Lung (tissue), 12 donors: ENCODE results near the gene GIPC2. TPM values are rescaled to one million over a fixed set of nuclear protein-coding genes. Genes with fewer than 3 reads are reported as not detected.
"Not testable (repeated sequence)": the region's sequence is repeated elsewhere in the genome, so short reads cannot be mapped to it uniquely, and the experiment has no call there.

ENCODE experiments used
- ATAC-seq: fragments of 200-7000 bp; cut with Tn5 transposase; one replicate; pipeline ENCODE4 v1.9.1; 2020; ENCODE audit warnings: moderate number of reproducible peaks; ENCODE audit not compliant: insufficient read depth, low FRiP score
- DNase-seq, 3 donors: peaks; one replicate each; pipeline ENCODE4 v3.0.0-alpha.2; 2013 to 2017
- H3K27ac ChIP-seq, 2 donors: one replicate each; pipeline ENCODE4 v1.5.1; 2013; ENCODE audit warnings: mild to moderate bottlenecking in 2 of 2, moderate library complexity in 2 of 2, control low read depth in 1 of 2, inconsistent platforms in 1 of 2, low read depth in 1 of 2, low read length in 1 of 2
- H3K27me3 ChIP-seq, 3 donors: one replicate each; pipeline ENCODE4 v1.5.1; 2013; ENCODE audit warnings: low read length in 2 of 3; ENCODE audit not compliant: control insufficient read depth in 3 of 3, insufficient read depth in 3 of 3
- H3K36me3 ChIP-seq, 4 donors: one replicate each; pipeline ENCODE4 v1.5.1; 2013; ENCODE audit warnings: low read length in 4 of 4, mild to moderate bottlenecking in 1 of 4, moderate library complexity in 1 of 4; ENCODE audit not compliant: control insufficient read depth in 4 of 4, insufficient read depth in 4 of 4
- H3K4me1 ChIP-seq, 5 donors: one replicate each; pipeline ENCODE4 v1.5.1; 2013; ENCODE audit warnings: low read length in 5 of 5, mild to moderate bottlenecking in 2 of 5, moderate library complexity in 1 of 5; ENCODE audit not compliant: control insufficient read depth in 5 of 5, insufficient read depth in 5 of 5
- H3K4me3 ChIP-seq: one replicate; pipeline ENCODE4 v1.5.1; 2013; ENCODE audit warnings: mild to moderate bottlenecking, control low read depth, moderate library complexity
- H3K9ac ChIP-seq, 2 donors: one replicate each; pipeline ENCODE4 v1.5.1; 2013; ENCODE audit warnings: low read length in 2 of 2, control low read depth in 1 of 2; ENCODE audit not compliant: insufficient read depth in 1 of 2
- H3K9me3 ChIP-seq, 4 donors: one replicate each; pipeline ENCODE4 v1.5.1; 2013; ENCODE audit warnings: low read length in 3 of 4, mild to moderate bottlenecking in 1 of 4, moderate library complexity in 1 of 4; ENCODE audit not compliant: control insufficient read depth in 4 of 4, insufficient read depth in 3 of 4
- CTCF ChIP-seq: IDR thresholded peaks from 2 replicates; pipeline ENCODE4 v1.5.1; 2012; ENCODE audit warnings: mild to moderate bottlenecking; ENCODE audit errors: control extremely low read depth, extremely low read depth
- WGBS, 2 donors: extraction: QIAGEN DNeasy Blood & Tissue Kit; methylation state at CpG; one replicate each; pipeline ENCODE4 v1.1.7; 2013; 5-methylcytosine and 5-hydroxymethylcytosine counted together
- polyA plus RNA-seq, 2 donors: library from polyadenylated mRNA; stranded (reverse); fragments of 200-250 nt; gene quantifications; one replicate each; pipeline ENCODE4 v1.2.1, GENCODE V29; 2013
- total RNA-seq, 2 donors: library from RNA; depleted of rRNA in 1 of 2; stranded (reverse); fragments of >200 nt in 1 of 2; gene quantifications; one replicate each; pipeline ENCODE4 v1.2.1, GENCODE V29; 2014 to 2021
- donor health status: control.
- donor health status: control.
- donor health status: Bipolar disorder and iron deficiency.
- donor health status: healthy.
- donor health status: DM: yes; HTN: yes; CAD: no.

GIPC2 gene
- total and polyA plus RNA-seq, 4 donors: 0.94 to 2.5 (median 1.8) TPM

DNA sequence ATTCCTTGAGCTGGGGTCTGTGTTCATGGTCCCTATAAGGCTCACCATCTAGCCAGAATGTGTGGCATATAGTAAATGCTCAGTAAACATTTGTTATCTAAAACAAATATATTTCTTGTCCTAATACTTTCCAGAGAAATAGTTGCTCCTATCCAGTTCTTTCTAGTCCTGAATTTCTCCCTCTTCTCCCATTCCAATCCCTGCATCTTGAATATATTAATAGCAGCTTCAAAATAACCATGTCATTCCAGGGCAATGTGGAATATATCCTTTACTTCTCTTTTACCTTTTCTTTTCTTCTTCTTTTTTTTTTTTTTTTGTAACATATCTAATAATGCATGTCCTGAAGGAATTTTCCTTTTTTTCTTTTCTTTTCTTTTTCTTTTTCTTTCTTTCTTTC, 30.6 kb upstream of the GIPC2 start:
- ATAC-seq: no peak
- Histone ChIP-seq H3K27me3 (no peaks in the 10 kb centered on the region), H3K27ac (no peak overlapping the region), H3K9ac (no peak overlapping the region), H3K36me3 (peaks cover 1 to 21% (median 4%) of the 10 kb centered on the region in 4 donors), H3K9me3 (no peaks in the 10 kb centered on the region), H3K4me3 (no peak overlapping the region), H3K4me1 (peaks cover 0 to 5% (median 0%) of the 10 kb centered on the region in 5 donors)
- TF ChIP-seq CTCF: no peak
- DNase-seq: no peak

DNA sequence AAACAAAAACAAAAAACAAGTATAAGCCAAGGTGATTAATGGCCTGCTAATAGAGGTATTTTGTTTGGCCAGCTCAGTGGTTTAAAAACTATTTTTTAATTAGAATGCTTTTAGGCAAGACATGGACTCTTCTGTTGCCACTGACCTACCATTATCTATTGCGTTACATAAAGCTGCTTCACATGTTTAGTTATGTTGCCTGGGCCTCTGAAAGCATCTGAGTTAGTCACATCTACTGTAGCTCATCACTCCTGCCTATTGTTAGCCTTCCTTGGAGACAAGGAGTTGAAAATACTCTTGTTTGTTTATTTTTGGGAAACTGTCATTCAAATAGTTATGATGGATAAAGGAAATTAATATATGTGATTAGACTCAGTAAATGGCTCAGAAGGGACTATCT, 26.7 kb upstream of the GIPC2 start:
- H3K27ac ChIP-seq: no peak overlapping the region
- 89 to 97% methylated on average over 1 of the region's 1 CpG for WGBS, 2 donors
- TF ChIP-seq CTCF: no peak
- peaks cover 1 to 16% (median 4%) of the 10 kb centered on the region in 4 donors for H3K36me3 ChIP-seq
- DNase-seq (no peak), ATAC-seq (no peak)
- no peak overlapping the region for H3K9ac ChIP-seq
- H3K27me3 ChIP-seq: no peaks in the 10 kb centered on the region
- no peak overlapping the region for H3K4me3 ChIP-seq
- H3K4me1 ChIP-seq: peaks cover 0 to 2% (median 0%) of the 10 kb centered on the region in 5 donors
- H3K9me3 ChIP-seq: no peaks in the 10 kb centered on the region

DNA sequence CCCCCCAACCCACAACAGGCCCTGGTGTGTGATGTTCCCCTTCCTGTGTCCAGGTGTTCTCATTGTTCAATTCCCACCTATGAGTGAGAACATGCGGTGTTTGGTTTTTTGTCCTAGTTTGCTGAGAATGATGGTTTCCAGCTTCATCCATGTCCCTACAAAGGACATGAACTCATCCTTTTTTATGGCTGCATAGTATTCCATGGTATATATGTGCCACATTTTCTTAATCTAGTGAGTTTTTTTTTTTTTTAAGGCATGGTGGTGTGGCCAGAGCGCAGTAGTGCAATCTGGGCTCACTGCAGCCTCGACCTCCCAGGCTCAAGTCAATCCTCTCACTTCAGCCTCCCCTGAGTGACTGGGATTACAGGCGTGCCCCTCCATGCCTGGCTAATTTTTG, 24.6 kb upstream of the GIPC2 start:
- not testable (repeated sequence) for H3K4me1 ChIP-seq, H3K9ac ChIP-seq, H3K4me3 ChIP-seq, H3K9me3 ChIP-seq, H3K27ac ChIP-seq, DNase-seq, ATAC-seq, H3K36me3 ChIP-seq, H3K27me3 ChIP-seq
- WGBS, 2 donors: 93 to 99% methylated on average over 4 of the region's 4 CpGs

DNA sequence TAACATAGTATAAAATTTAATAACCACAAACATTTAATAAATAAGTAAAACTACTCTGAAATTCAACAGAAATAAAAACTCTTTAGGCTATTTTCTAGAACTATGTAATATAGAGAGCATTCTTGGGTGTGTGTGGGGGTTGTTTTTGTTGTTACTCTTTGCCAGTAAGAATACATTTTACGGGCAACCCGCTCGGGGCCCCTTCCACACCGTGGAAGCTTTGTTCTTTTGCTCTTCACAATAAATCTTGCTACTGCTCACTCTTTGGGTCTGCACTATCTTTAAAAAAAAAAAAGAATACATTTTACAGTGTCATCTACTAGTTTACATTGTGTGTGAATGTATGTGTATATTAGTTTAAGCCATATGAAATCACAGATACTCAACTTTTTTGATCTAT, 16.0 kb upstream of the GIPC2 start:
- H3K9me3 ChIP-seq: no peaks in the 10 kb centered on the region
- no peaks in the 10 kb centered on the region for H3K4me1 ChIP-seq
- H3K27me3 ChIP-seq: no peaks in the 10 kb centered on the region
- no peak for DNase-seq
- WGBS, 2 donors: 86 to 87% methylated on average over 4 of the region's 4 CpGs
- H3K27ac ChIP-seq: no peak overlapping the region
- no peak overlapping the region for H3K9ac ChIP-seq
- H3K4me3 ChIP-seq: no peak overlapping the region
- H3K36me3 ChIP-seq: no peaks in the 10 kb centered on the region
- ATAC-seq: no peak
- TF ChIP-seq CTCF: no peak
